Activated CD8-positive, alpha-beta memory T cell treated with anti-CD3 and anti-CD28 coated beads, Interleukin-2, amount 50 U/mL, for 1 hour (primary cell): ENCODE results near the gene HS1BP3.

Experiments used
- DNase-seq: peaks from one replicate; pipeline ENCODE4 v3.0.0-alpha.2; 2020; ENCODE audit errors: extremely low read depth

Gene HS1BP3

GRCh38 chr2:20629581-20630171, 21.2 kb downstream of the HS1BP3 start:
- no peak for DNase-seq

DNA sequence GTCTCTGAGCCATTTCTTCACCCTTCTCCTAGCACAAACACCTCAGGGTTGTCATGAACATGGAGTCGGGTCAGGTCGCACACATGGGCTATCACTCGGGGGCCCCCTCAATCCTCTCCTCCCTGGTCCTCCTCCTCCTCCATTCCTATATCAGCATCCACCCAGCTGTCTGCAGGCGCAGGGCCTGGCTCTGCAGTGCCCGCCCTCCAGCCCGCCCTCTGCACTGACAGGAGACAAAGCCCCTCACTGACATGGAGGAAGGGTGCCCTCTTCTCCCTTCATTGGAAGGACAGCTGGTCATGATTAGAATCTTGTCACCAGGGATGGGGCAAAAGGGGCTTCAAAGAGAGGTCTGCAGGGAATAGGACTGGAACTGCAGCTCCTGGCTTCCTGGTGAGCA, 21.7 kb downstream of the HS1BP3 start:
- DNase-seq, result no peak

GRCh38 chr2:20627712-20628380, 23.1 kb downstream of the HS1BP3 start:
- DNase-seq, result no peak

DNA sequence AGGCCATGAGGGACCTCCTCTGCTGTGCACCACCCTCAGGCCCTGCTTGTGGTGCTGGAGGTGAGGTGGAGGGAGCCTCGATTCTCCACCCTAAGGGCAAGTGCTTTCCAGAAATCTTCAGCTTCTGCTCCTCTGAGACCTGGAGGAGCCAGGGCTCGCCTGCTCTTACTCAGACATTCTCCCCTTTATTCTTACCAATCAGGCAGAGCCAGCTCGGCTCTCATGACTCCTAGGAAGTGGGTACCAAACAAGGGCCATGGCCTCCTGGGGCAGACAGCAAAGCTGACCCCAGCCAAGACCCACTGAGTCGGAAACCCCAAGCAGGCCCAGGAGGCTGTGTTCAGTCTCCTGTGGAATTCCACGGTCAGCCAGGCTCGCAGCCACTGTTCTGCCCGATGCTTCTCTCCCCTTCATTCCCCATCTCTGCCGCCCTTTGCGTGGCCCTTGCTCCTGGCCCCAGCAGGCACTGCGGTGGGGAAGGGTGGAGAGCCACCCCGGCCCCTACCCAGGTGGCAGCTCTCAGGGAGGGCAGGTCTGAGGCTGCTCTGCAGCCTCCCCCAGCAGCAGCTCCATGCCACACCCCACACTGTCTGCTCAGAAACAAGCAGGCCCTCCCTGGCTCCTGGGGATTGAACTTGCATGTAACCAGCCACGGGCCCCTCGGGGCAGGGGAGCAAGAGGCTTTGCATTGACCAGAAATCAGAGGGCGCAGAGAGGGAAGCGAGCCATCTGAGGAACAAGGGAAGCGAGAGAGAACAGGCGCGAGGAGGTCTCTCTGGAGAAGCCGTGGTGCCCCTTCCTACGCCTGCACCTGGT, 24.0 kb downstream of the HS1BP3 start:
- no peak for DNase-seq

GRCh38 chr2:20626392-20626697, 24.6 kb downstream of the HS1BP3 start:
- no peak for DNase-seq

DNA sequence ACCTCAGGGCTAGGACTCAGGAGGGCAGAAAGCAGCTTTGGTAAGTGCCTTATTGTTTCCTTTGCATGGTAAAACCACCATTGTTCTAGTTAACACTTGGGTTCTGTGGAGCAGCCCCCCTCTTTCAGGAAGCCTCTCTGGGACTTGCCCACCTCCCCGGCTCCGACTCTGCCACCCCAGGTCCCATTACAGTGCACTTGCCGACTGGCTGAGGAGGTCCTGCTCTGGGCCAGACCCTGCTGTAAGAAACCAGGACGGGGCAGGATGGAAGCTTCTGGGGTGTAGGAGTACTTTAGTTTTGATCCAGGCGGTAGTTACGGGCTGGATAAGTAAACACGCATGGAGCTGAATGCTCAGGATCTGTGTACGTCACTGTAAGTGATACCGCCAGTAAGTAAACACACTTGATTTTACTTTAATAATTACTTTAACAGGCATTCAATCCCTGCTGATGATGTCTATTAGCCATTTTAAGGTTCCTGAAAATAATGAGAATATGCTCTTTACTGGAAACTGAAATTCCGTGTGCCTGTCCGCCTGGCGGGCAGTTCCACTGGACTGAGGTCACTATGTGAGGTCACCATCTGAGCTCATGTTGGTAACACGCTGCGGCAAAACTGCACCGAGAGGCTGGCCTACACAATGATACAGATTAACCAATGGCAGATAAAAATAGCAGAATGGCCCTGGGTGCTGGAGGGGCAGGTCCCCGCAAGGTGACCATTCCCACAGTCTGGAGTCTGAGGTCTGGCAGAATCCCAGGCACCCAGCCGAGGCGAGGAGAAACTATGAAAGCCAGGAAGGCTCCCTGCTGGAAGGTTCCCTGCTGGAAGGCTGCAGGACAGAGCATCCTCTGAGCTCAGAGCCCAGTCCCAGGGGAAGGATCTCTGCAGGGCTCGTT, 25.2 kb downstream of the HS1BP3 start:
- DNase-seq, result no peak

- DNase-seq, result no peak
Observed at GRCh38 chr2:20624884-20625485, 25.9 kb downstream of the HS1BP3 start.

GRCh38 chr2:20624156-20624883, 26.6 kb downstream of the HS1BP3 start:
- DNase-seq, result no peak

DNA sequence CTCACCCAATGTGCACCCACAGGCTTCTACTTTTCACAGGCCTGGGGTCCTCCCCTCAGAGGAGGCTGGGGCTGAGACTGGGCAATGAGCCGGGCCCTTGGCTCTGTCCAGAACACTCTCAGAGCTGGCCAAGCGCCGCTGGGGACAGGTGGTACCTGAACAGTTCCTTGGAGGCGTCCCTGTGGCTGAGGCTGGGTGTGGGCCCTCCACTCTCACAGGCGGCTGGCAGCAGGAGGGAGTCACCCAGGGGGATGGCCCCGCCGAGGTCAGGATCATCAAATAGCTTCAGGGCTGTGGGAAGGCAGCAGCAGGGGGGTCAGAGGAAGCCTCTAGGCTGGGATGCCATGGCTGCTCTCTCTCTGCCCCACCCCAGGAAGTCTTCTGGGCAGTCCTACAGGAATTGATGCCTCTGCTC, 27.1 kb downstream of the HS1BP3 start:
- no peak for DNase-seq

- no peak for DNase-seq
Observed at GRCh38 chr2:20623241-20623640, 27.7 kb downstream of the HS1BP3 start.

- no peak for DNase-seq
Observed at GRCh38 chr2:20622731-20623130, 28.2 kb downstream of the HS1BP3 start.

- no peak for DNase-seq
Observed at GRCh38 chr2:20622296-20622686, 28.6 kb downstream of the HS1BP3 start.

GRCh38 chr2:20621366-20622295, 29.3 kb downstream of the HS1BP3 start:
- no peak for DNase-seq

DNA sequence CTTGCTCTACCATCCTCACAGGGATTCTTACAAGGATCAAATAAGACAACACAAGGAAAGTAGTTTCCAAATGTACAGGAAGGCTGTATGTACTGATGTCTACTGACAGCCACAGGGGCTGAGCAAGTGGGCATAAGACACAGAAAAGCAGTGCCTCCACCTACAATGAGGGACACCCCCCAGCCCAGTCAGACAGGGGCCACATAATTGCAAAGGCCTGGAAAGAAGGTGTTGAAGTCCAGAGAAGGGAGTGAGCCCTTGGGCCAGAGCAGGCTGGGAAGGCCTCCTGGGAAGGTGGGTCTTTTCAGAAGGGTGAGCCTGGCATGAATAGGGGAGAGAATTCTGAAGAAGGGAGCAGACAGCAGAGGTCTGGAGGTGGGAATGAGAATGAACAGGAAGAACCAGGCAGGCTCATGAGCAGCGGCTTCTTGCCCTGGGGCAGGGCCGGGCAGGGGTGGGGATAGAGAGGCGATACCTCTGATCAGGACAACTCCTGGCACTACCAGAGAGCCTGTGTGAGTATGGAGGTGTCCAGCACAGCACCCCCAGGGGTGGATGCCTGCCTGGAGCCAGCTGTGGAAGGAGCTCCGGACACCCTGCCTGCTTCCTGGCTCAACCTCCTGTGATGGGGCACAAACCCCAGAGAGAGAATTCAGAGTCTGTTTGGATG, 30.1 kb downstream of the HS1BP3 start:
- no peak for DNase-seq

DNA sequence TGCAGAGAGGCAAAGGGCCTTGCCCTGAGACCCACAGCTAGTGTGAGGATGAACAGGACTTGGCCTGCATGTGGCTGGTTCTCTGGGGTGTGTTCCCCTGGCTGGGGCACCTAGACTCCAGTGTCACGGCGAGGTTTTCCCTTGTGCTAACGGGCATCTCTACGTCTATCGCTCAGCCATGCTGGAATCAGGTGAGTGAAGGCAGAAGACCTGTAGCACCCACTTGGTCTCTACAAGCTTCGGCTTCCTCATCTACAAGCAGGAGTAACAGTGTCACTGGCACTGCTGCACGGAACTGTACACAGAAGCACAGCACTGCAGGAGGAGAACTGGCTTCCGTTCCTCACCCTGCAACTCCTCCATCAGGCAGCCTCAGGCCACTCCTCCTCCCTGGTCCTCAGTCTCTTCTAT, 30.6 kb downstream of the HS1BP3 start:
- DNase-seq, result no peak

GRCh38 chr2:20619624-20620024, 31.3 kb downstream of the HS1BP3 start:
- no peak for DNase-seq

GRCh38 chr2:20618886-20619521, 31.9 kb downstream of the HS1BP3 start:
- no peak for DNase-seq

DNA sequence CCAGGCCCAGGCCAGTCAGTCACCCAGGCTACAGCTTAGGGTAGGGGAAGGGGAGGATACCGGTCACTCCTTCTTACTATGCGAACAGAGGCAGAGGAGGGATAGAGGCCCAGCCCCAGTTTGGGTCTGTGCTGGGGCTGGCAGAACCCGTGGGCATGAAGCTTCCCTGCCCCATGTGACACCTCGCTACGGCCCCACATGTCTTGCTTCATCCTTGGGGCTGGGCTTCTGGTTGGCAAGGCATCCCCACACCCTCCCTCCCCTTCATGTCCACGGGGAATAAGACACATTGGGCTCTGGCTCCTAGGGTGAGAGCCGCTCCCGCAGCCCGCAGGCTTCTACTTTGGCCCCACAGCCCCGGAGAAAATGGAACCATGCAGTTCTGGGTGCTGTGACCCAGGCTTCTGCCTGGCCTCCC, 32.4 kb downstream of the HS1BP3 start:
- DNase-seq, result no peak
